Neural progenitor cell (in vitro differentiated cells): ENCODE results near the gene C1orf21.

ENCODE experiments used
- EZH2 ChIP-seq: fragments of 200-600 bp; sonication (generic); IDR thresholded peaks from 2 replicates; pipeline ENCODE4 v1.6.1; 2017; ENCODE audit warnings: antibody characterized with exemption, mild to moderate bottlenecking, moderate library complexity
- TF ChIP-seq, protein P1 (sequence below): fragments of 200-600 bp; sonication (generic); IDR thresholded peaks from 2 replicates; pipeline ENCODE4 v1.5.1; 2017; ENCODE audit warnings: antibody characterized with exemption, mild to moderate bottlenecking

DNA sequence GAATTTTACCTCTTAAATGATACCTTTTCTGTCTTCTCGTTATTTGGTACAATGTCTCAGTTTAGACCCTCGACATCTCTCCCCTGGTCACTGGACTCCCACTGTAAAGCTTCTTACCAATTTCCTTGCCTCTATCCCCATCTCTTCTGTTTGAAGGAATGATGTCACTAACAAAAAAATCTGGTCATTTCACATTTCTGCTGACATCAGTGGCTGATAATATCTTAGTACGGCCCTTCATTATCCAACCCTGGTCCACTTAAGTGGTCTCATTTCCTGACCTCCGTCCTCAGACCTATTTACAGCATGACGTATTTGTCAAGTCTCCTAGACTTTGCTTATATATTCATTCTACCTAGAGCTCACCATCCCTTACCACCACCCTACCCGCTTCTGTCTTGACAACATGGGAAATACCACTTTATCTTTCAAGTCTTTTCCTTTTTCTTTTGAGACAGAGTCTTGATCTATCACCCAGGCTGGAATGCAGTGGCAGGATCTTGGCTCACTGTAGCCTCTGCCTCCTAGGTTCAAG, 60.9 kb downstream of the C1orf21 start:
- TF ChIP-seq EZH2: no peak
- TF ChIP-seq, protein P1, sequence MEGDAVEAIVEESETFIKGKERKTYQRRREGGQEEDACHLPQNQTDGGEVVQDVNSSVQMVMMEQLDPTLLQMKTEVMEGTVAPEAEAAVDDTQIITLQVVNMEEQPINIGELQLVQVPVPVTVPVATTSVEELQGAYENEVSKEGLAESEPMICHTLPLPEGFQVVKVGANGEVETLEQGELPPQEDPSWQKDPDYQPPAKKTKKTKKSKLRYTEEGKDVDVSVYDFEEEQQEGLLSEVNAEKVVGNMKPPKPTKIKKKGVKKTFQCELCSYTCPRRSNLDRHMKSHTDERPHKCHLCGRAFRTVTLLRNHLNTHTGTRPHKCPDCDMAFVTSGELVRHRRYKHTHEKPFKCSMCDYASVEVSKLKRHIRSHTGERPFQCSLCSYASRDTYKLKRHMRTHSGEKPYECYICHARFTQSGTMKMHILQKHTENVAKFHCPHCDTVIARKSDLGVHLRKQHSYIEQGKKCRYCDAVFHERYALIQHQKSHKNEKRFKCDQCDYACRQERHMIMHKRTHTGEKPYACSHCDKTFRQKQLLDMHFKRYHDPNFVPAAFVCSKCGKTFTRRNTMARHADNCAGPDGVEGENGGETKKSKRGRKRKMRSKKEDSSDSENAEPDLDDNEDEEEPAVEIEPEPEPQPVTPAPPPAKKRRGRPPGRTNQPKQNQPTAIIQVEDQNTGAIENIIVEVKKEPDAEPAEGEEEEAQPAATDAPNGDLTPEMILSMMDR: no peak
